ENCODE data around the gene TRIM52.
A peak's percentile ranks its signal among the peaks of the same experiment; 100 is the strongest.

Gene TRIM52

GRCh38 chr5:181221105-181221791 is 39.7 kb downstream of the TRIM52 start:
- Histone ChIP-seq H3K4me3 (ENCODE audit: low read length) (peak overlapping the region; percentile 88), H3K9me3 (ENCODE audit: control insufficient read depth, insufficient read depth, low read length) (no peaks in the 10 kb centered on the region), H3K4me2 (ENCODE audit: low read length) (peak overlapping the region; percentile 96), H3K4me1 (ENCODE audit: control insufficient read depth, low read length) (peaks cover 52% of the 10 kb centered on the region), H3K79me2 (ENCODE audit: control insufficient read depth, low read length) (peaks cover 27% of the 10 kb centered on the region), H3K27ac (ENCODE audit: low read depth, low read length) (peak overlapping the region; percentile 89), H3K9me2 (replicated peaks; ENCODE audit: control insufficient read depth, low read length) (no peaks in the 10 kb centered on the region), H4K20me1 (ENCODE audit: control insufficient read depth, insufficient read depth, low read depth, low read length) (no peaks in the 10 kb centered on the region), H3F3A (ENCODE audit: control insufficient read depth, insufficient read depth) (peaks cover 37% of the 10 kb centered on the region), H3K36me3 (ENCODE audit: control insufficient read depth, low read length) (peaks cover 14% of the 10 kb centered on the region), H3K27me3 (ENCODE audit: control insufficient read depth, low read length) (no peaks in the 10 kb centered on the region)
- TF ChIP-seq EZH2phosphoT487 (IDR thresholded peaks at IDR 0.05; ENCODE audit: borderline replicate concordance, low read length) (no peak), CTCF (IDR thresholded peaks at IDR 0.05; ENCODE audit: low read depth, low read length, poor library complexity, severe bottlenecking) (no peak)

GRCh38 chr5:181220178-181220515 is 40.8 kb downstream of the TRIM52 start:
- Histone ChIP-seq H3K9me3 (ENCODE audit: control insufficient read depth, insufficient read depth, low read length) (no peaks in the 10 kb centered on the region), H3K4me3 (ENCODE audit: low read length) (no peak overlapping the region), H3K79me2 (ENCODE audit: control insufficient read depth, low read length) (peaks cover 16% of the 10 kb centered on the region), H3F3A (ENCODE audit: control insufficient read depth, insufficient read depth) (peaks cover 37% of the 10 kb centered on the region), H3K36me3 (ENCODE audit: control insufficient read depth, low read length) (peaks cover 8% of the 10 kb centered on the region), H3K4me2 (ENCODE audit: low read length) (no peak overlapping the region), H3K9me2 (replicated peaks; ENCODE audit: control insufficient read depth, low read length) (no peaks in the 10 kb centered on the region), H4K20me1 (ENCODE audit: control insufficient read depth, insufficient read depth, low read depth, low read length) (no peaks in the 10 kb centered on the region), H3K27me3 (ENCODE audit: control insufficient read depth, low read length) (no peaks in the 10 kb centered on the region), H3K27ac (ENCODE audit: low read depth, low read length) (no peak overlapping the region), H3K4me1 (ENCODE audit: control insufficient read depth, low read length) (peaks cover 50% of the 10 kb centered on the region)
- TF ChIP-seq EZH2phosphoT487 (IDR thresholded peaks at IDR 0.05; ENCODE audit: borderline replicate concordance, low read length) (no peak), CTCF (IDR thresholded peaks at IDR 0.05; ENCODE audit: low read depth, low read length, poor library complexity, severe bottlenecking) (no peak)

GRCh38 chr5:181219262-181220177 is 41.4 kb downstream of the TRIM52 start:
- Histone ChIP-seq H3K36me3 (ENCODE audit: control insufficient read depth, low read length) (peaks cover 2% of the 10 kb centered on the region), H3K9me3 (ENCODE audit: control insufficient read depth, insufficient read depth, low read length) (no peaks in the 10 kb centered on the region), H4K20me1 (ENCODE audit: control insufficient read depth, insufficient read depth, low read depth, low read length) (no peaks in the 10 kb centered on the region), H3K4me2 (ENCODE audit: low read length) (no peak overlapping the region), H3K27ac (ENCODE audit: low read depth, low read length) (no peak overlapping the region), H3K4me3 (ENCODE audit: low read length) (no peak overlapping the region), H3K9me2 (replicated peaks; ENCODE audit: control insufficient read depth, low read length) (no peaks in the 10 kb centered on the region), H3K79me2 (ENCODE audit: control insufficient read depth, low read length) (peaks cover 10% of the 10 kb centered on the region), H3K4me1 (ENCODE audit: control insufficient read depth, low read length) (peaks cover 44% of the 10 kb centered on the region), H3F3A (ENCODE audit: control insufficient read depth, insufficient read depth) (peaks cover 42% of the 10 kb centered on the region), H3K27me3 (ENCODE audit: control insufficient read depth, low read length) (no peaks in the 10 kb centered on the region)
- TF ChIP-seq CTCF (IDR thresholded peaks at IDR 0.05; ENCODE audit: low read depth, low read length, poor library complexity, severe bottlenecking) (no peak), EZH2phosphoT487 (IDR thresholded peaks at IDR 0.05; ENCODE audit: borderline replicate concordance, low read length) (no peak)
